HepG2 (cell line): ENCODE measurements around the gene VWA3A. TPM values are rescaled to one million over a fixed set of nuclear protein-coding genes. Genes with fewer than 3 reads are reported as not detected.

ENCODE experiments used
- ARNT2 ChIP-seq: sonication (generic); formaldehyde crosslinking; IDR thresholded peaks from 2 replicates; pipeline ENCODE4 v1.8.0; 2022; ENCODE audit warnings: mild to moderate bottlenecking, low read depth, missing genetic modification reagents, moderate library complexity
- ELF4 ChIP-seq: sonication (generic); formaldehyde crosslinking; IDR thresholded peaks from 2 replicates; pipeline ENCODE4 v1.5.0; 2020; ENCODE audit warnings: missing genetic modification reagents, mild to moderate bottlenecking, moderate library complexity, borderline replicate concordance
- HNF1A ChIP-seq, 2 experiments: sonication (generic) in 1 of 2; formaldehyde crosslinking in 1 of 2; IDR thresholded peaks; 2 replicates each; pipeline versions ENCODE4 v1.4.0 to v1.6.1; 2016 to 2020; ENCODE audit warnings: borderline replicate concordance in 1 of 2, low read depth in 1 of 2, mild to moderate bottlenecking in 1 of 2, missing genetic modification reagents in 1 of 2
- KDM3A ChIP-seq: IDR thresholded peaks from 2 replicates; pipeline ENCODE4 v1.6.1; 2018; ENCODE audit warnings: low read depth, missing compliant biosample characterization
- NFATC3 ChIP-seq: sonication (generic); formaldehyde crosslinking; IDR thresholded peaks from 2 replicates; pipeline ENCODE4 v1.5.1; 2020; ENCODE audit warnings: mild to moderate bottlenecking, missing genetic modification reagents
- POLR2AphosphoS5 ChIP-seq: IDR thresholded peaks from 2 replicates; pipeline ENCODE4 v1.6.1; 2012; ENCODE audit warnings: low read depth, low read length
- SALL1 ChIP-seq: sonication (generic); formaldehyde crosslinking; IDR thresholded peaks from 2 replicates; pipeline ENCODE4 v1.8.0; 2022; ENCODE audit warnings: mild to moderate bottlenecking, missing genetic modification reagents
- SNAPC4 ChIP-seq: sonication (generic); formaldehyde crosslinking; IDR thresholded peaks from 2 replicates; pipeline ENCODE4 v1.4.0; 2020; ENCODE audit warnings: mild to moderate bottlenecking, missing genetic modification reagents
- ZNF503 ChIP-seq: sonication (generic); formaldehyde crosslinking; IDR thresholded peaks from 2 replicates; pipeline ENCODE4 v1.4.0; 2020; ENCODE audit warnings: missing genetic modification reagents
- ZNF513 ChIP-seq: sonication (generic); formaldehyde crosslinking; conservative IDR thresholded peaks from 2 replicates; pipeline ENCODE4 v1.5.0; 2020; ENCODE audit warnings: missing genetic modification reagents
- ZNF766 ChIP-seq: sonication (generic); formaldehyde crosslinking; IDR thresholded peaks from 2 replicates; pipeline ENCODE4 v1.5.0; 2020; ENCODE audit warnings: missing genetic modification reagents, borderline replicate concordance
- ZSCAN29 ChIP-seq: sonication (generic); formaldehyde crosslinking; conservative IDR thresholded peaks from 2 replicates; pipeline ENCODE4 v1.4.0; 2020; ENCODE audit warnings: mild to moderate bottlenecking, missing genetic modification reagents
- ZSCAN9 ChIP-seq: IDR thresholded peaks from 2 replicates; pipeline ENCODE4 v1.6.1; 2016; ENCODE audit warnings: borderline replicate concordance
- polyA plus RNA-seq, 8 experiments: library from polyadenylated mRNA; depleted of rRNA in 3 of 8; stranded (reverse) in 7 of 8; unstranded in 1 of 8; fragments of >200 nt; fragmentation: Illumina TruSeq in 4 of 8; extraction: Trizol in 4 of 8; gene quantifications; 2 replicates each; pipeline versions ENCODE4 v1.2.1 to v1.2.3, GENCODE V29; 2011 to 2016; ENCODE audit warnings: low read depth in 4 of 8, missing spikeins in 1 of 8, mixed read lengths in 1 of 8; ENCODE audit not compliant: insufficient read depth in 1 of 8
- total RNA-seq, 5 experiments: library from RNA; depleted of rRNA; stranded (reverse); fragments of >200 nt; fragmentation: Illumina TruSeq; extraction: Trizol; gene quantifications; 2 replicates each; pipeline ENCODE4 v1.2.3, GENCODE V29; 2016; ENCODE audit warnings: low read depth in 1 of 5

Gene VWA3A
- total and polyA plus RNA-seq, 2 of the 13 experiments (the other 11 are each of a cell fraction or from before 2014, with no cell fraction given): 0.03 to 0.07 TPM

- no peak; the same call in 1 of the 2 replicates for TF ChIP-seq POLR2AphosphoS5
- TF ChIP-seq KDM3A (CRISPR knock-in tag): peak; percentile 78
- peak; percentile 38; the same call in 1 of the 2 replicates for TF ChIP-seq ELF4 (CRISPR knock-in tag)
- no peak for TF ChIP-seq ZSCAN9 (CRISPR knock-in tag)
- no peak; the same call in 1 of the 2 replicates for TF ChIP-seq ZSCAN29 (CRISPR knock-in tag)
- no peak for TF ChIP-seq SNAPC4 (CRISPR knock-in tag)
- 0 out of 2 replicates have a peak, but pooled peaks have one; percentile 4 for TF ChIP-seq ZNF513 (CRISPR knock-in tag)
- peak; percentile 32; the same call in 1 of the 2 replicates for TF ChIP-seq SALL1 (CRISPR knock-in tag)
- TF ChIP-seq ZNF766: peak; percentile 85; the same call in 1 of the 2 replicates
- no peak for TF ChIP-seq NFATC3 (CRISPR knock-in tag)
- TF ChIP-seq ARNT2 (CRISPR knock-in tag): no peak; the same call in 1 of the 2 replicates
- no peak for TF ChIP-seq ZNF503 (CRISPR knock-in tag)
- TF ChIP-seq HNF1A (IDR thresholded peaks at IDR 0.05; ENCODE audit: low read depth): no peak
- no peak; the same call in 1 of the 2 replicates for TF ChIP-seq HNF1A (CRISPR knock-in tag; IDR thresholded peaks at IDR 0.05; ENCODE audit: borderline replicate concordance)
Observed at GRCh38 chr16:22188595-22189442, 96.5 kb downstream of the VWA3A start (continued).
